B cell (primary cell): ENCODE measurements around the gene P3H4. TPM values are rescaled to one million over a fixed set of nuclear protein-coding genes. Genes with fewer than 3 reads are reported as not detected.

Experiments
- ATAC-seq: fragments of 200-7000 bp; cut with Tn5 transposase; one replicate; pipeline ENCODE4 v1.10.0; 2021; ENCODE audit warnings: low read depth, mild to moderate bottlenecking, moderate number of reproducible peaks, moderate library complexity
- CTCF ChIA-PET: fragments of 350-600 bp; sonication (Branson Sonifier 250); formaldehyde crosslinking; loops from one replicate; lab custom pipeline; 2021; ENCODE audit warnings: antibody characterized with exemption, inconsistent platforms; lab: Charles Lee
- POLR2A ChIA-PET: fragments of 350-600 bp; sonication (Branson Sonifier 250); formaldehyde crosslinking; loops from one replicate; lab custom pipeline; 2021; ENCODE audit warnings: antibody characterized with exemption; lab: Charles Lee
- DNase-seq: peaks from one replicate; pipeline ENCODE4 v3.0.0; 2013
- H2AFZ ChIP-seq: 2 replicates; pipeline ENCODE4 v1.6.1; 2012; ENCODE audit warnings: mild to moderate bottlenecking, low read depth, low read length; ENCODE audit not compliant: insufficient read depth, poor library complexity, severe bottlenecking
- H3K27ac ChIP-seq, 2 donors: 1 replicate in 1 of 2; 2 replicates in 1 of 2; pipeline ENCODE4 v1.5.1; 2012 to 2013; ENCODE audit warnings: low read length in 2 of 2, mild to moderate bottlenecking in 2 of 2, moderate library complexity in 1 of 2
- H3K27me3 ChIP-seq, 4 experiments: fragments of 200-600 bp in 1 of 4; sonication (generic) in 1 of 4; replicated peaks in 1 of 4; 1 replicate in 2 of 4; 2 replicates in 2 of 4; pipeline versions ENCODE4 v1.6.1 to v1.7.0; 2013 to 2016; ENCODE audit warnings: low read length in 3 of 4, mild to moderate bottlenecking in 2 of 4, mixed read lengths in 1 of 4, moderate library complexity in 1 of 4; ENCODE audit not compliant: insufficient read depth in 4 of 4, control insufficient read depth in 3 of 4; ENCODE audit errors: control extremely low read depth in 1 of 4
- H3K36me3 ChIP-seq, 2 experiments: replicated peaks in 1 of 2; 1 replicate in 1 of 2; 2 replicates in 1 of 2; pipeline versions ENCODE4 v1.6.1 to v1.7.1; 2013; ENCODE audit warnings: low read length in 1 of 2; ENCODE audit not compliant: insufficient read depth in 2 of 2, control insufficient read depth in 1 of 2; ENCODE audit errors: control extremely low read depth in 1 of 2, extremely low read depth in 1 of 2
- H3K4me1 ChIP-seq, 2 donors: fragments of 200-600 bp in 1 of 2; sonication (generic) in 1 of 2; 1 replicate in 1 of 2; 2 replicates in 1 of 2; pipeline versions ENCODE4 v1.5.1 to v1.6.1; 2013 to 2017; ENCODE audit warnings: low read length in 2 of 2; ENCODE audit not compliant: control insufficient read depth in 2 of 2, insufficient read depth in 2 of 2
- H3K4me2 ChIP-seq: replicated peaks from 2 replicates; pipeline ENCODE3; 2012; ENCODE audit warnings: mild to moderate bottlenecking, low read depth, low read length; ENCODE audit not compliant: poor library complexity, severe bottlenecking
- H3K4me3 ChIP-seq, 5 experiments: fragments of 200-600 bp in 1 of 5; sonication (generic) in 1 of 5; 1 replicate in 3 of 5; 2 replicates in 2 of 5; pipeline versions ENCODE4 v1.5.1 to v1.7.0; 2011 to 2016; ENCODE audit warnings: low read length in 4 of 5, mild to moderate bottlenecking in 4 of 5, low read depth in 2 of 5, control low read depth in 1 of 5, moderate library complexity in 1 of 5; ENCODE audit not compliant: insufficient read depth in 1 of 5; ENCODE audit errors: control extremely low read depth in 1 of 5, extremely low read depth in 1 of 5
- H3K79me2 ChIP-seq: fragments of 200-600 bp; sonication (generic); one replicate; pipeline ENCODE4 v1.6.0; 2016; ENCODE audit warnings: low read length; ENCODE audit not compliant: control insufficient read depth, insufficient read depth
- H3K9ac ChIP-seq: fragments of 200-600 bp; sonication (generic); 2 replicates; pipeline ENCODE4 v1.6.1; 2017; ENCODE audit warnings: mild to moderate bottlenecking, low read length, moderate library complexity
- H3K9me3 ChIP-seq, 3 donors: one replicate each; pipeline versions ENCODE4 v1.6.1 to v1.7.1; 2013; ENCODE audit warnings: low read length in 2 of 3; ENCODE audit not compliant: control insufficient read depth in 2 of 3, insufficient read depth in 1 of 3; ENCODE audit errors: control extremely low read depth in 1 of 3
- H4K20me1 ChIP-seq: 2 replicates; pipeline ENCODE4 v1.6.0; 2012; ENCODE audit warnings: mild to moderate bottlenecking, low read length; ENCODE audit not compliant: insufficient read depth, control insufficient read depth, poor library complexity, severe bottlenecking
- H3K27ac Mint-ChIP-seq: one replicate; pipeline ENCODE4 v1.8.0; 2021; ENCODE audit warnings: mixed read lengths
- H3K27me3 Mint-ChIP-seq: one replicate; pipeline ENCODE4 v1.8.0; 2021; ENCODE audit warnings: mixed read lengths
- H3K4me1 Mint-ChIP-seq: one replicate; pipeline ENCODE4 v1.8.0; 2021; ENCODE audit warnings: mixed read lengths
- H3K4me3 Mint-ChIP-seq: one replicate; pipeline ENCODE4 v1.8.0; 2021; ENCODE audit warnings: mixed read lengths
- H3K9me3 Mint-ChIP-seq: one replicate; pipeline ENCODE4 v1.8.0; 2022; ENCODE audit warnings: mixed read lengths; ENCODE audit not compliant: insufficient read depth
- EZH2 ChIP-seq: IDR thresholded peaks from 2 replicates; pipeline ENCODE4 v1.6.1; 2012; ENCODE audit warnings: borderline replicate concordance, low read depth, mild to moderate bottlenecking, moderate library complexity, low read length; ENCODE audit not compliant: insufficient read depth, poor library complexity, severe bottlenecking
- WGBS: methylation state at CpG from one replicate; pipeline ENCODE4 v1.1.5; 2013; ENCODE audit warnings: missing lambda C conversion rate; ENCODE audit not compliant: insufficient coverage; 5-methylcytosine and 5-hydroxymethylcytosine counted together
- intact Hi-C: fragments of 100-400 bp; cut with micrococcal nuclease; formaldehyde crosslinking; loops from one replicate; pipeline ENCODE4 v1.10.0; 2022
- polyA plus RNA-seq: library from polyadenylated mRNA; depleted of rRNA; stranded (reverse); fragments of >200 nt; gene quantifications from 2 replicates; pipeline ENCODE4 v1.2.3, GENCODE V29; 2012
- total RNA-seq, 2 donors: library from RNA; stranded (reverse); fragments of 120-200 nt in 1 of 2; gene quantifications; 1 replicate in 1 of 2; 2 replicates in 1 of 2; pipeline versions ENCODE4 v1.2.3 to v1.2.4, GENCODE V29; 2013 to 2022
- TF ChIP-seq, protein P1 (sequence below): fragments of 200-600 bp; IDR thresholded peaks from one replicate; pipeline ENCODE4 v1.8.0; 2022; ENCODE audit warnings: antibody characterized with exemption, mild to moderate bottlenecking

The P3H4 gene
- total and polyA plus RNA-seq, 2 donors (not counting 1 experiment from before 2014, with no cell fraction given) = 1.3 to 2.8 TPM

DNA sequence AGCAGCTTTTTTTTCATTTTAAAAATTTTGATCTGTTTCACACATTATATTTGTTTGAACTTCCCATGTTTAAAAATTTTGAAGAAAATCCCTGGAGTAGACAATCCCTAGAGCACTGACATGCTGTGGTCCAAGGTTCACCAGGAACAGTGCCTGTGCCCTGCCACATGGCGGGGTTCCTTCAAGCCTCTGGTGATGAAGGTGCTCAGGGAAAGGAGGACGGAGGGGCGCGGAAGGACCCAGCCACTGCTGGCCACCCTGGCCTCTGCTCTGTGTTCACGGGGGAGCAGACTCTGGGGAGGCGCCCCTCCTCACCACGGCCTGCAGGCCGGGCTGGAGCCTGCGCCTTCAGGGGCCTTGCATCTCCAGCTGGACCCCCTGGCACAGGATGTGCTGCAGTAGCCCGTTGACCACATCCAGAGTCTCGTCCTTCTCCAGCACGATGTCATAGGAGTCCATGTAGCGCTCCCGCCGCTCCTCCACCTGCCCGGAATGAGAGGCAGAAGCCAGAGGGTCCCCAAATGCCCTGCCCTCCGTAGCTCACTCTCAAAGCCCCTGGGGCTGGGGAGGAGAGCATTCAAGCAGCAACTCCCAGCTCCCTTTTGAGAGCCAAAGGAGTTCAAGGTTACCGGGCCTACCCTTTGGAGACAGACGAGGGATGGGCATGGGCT is 13.6 kb upstream of the P3H4 start:
- no peak for TF ChIP-seq EZH2
- TF ChIP-seq, protein P1, sequence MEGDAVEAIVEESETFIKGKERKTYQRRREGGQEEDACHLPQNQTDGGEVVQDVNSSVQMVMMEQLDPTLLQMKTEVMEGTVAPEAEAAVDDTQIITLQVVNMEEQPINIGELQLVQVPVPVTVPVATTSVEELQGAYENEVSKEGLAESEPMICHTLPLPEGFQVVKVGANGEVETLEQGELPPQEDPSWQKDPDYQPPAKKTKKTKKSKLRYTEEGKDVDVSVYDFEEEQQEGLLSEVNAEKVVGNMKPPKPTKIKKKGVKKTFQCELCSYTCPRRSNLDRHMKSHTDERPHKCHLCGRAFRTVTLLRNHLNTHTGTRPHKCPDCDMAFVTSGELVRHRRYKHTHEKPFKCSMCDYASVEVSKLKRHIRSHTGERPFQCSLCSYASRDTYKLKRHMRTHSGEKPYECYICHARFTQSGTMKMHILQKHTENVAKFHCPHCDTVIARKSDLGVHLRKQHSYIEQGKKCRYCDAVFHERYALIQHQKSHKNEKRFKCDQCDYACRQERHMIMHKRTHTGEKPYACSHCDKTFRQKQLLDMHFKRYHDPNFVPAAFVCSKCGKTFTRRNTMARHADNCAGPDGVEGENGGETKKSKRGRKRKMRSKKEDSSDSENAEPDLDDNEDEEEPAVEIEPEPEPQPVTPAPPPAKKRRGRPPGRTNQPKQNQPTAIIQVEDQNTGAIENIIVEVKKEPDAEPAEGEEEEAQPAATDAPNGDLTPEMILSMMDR = no peak
- WGBS = 96% methylated on average over 18 of the region's 19 CpGs
- peaks cover 0 to 25% of the 10 kb centered on the region in 2 experiments for H3K36me3 ChIP-seq
- Mint-ChIP-seq H3K27me3 (no peaks in the 10 kb centered on the region), H3K4me3 (no peak overlapping the region), H3K27ac (no peak overlapping the region), H3K9me3 (no peaks in the 10 kb centered on the region), H3K4me1 (no peaks in the 10 kb centered on the region)
- H3K27ac ChIP-seq = no peak overlapping the region
- no peak overlapping the region for H3K9ac ChIP-seq
- ChIA-PET CTCF (no interaction called here), POLR2A (no interaction called here)
- ATAC-seq = no peak
- no peaks in the 10 kb centered on the region for H3K27me3 ChIP-seq
- intact Hi-C loops = no loop called here
- no peak overlapping the region for H2AFZ ChIP-seq
- H3K4me2 ChIP-seq = no peak overlapping the region
- no peaks in the 10 kb centered on the region for H3K9me3 ChIP-seq
- H3K79me2 ChIP-seq = no peaks in the 10 kb centered on the region
- H3K4me1 ChIP-seq = no peaks in the 10 kb centered on the region
- no peak overlapping the region for H3K4me3 ChIP-seq
- H4K20me1 ChIP-seq = no peaks in the 10 kb centered on the region
- no peak for DNase-seq

DNA sequence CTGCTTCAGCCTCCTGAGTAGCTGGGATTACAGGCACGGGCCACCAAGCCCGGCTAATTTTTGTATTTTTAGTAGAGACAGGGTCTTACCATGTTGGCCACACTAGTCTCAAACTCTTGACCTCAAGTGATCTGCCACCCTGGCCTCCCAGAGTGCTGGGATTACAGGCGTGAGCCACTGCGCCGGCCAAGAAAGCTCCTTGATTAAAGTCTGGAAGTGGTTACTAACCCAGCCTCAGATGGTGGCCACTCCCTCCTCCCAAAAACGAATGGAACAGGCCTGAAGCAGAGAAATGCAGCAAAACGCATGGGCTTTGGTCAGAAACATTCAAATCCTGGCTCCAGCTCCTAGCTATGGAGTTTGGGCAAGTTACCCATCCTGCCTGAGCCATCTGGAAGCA is 12.3 kb upstream of the P3H4 start:
- no peaks in the 10 kb centered on the region for H3K9me3 ChIP-seq
- no peak overlapping the region for H3K27ac Mint-ChIP-seq
- TF ChIP-seq EZH2 = no peak
- TF ChIP-seq, protein P1 = no peak
- DNase-seq = no peak
- no peak overlapping the region for H3K4me2 ChIP-seq
- H3K4me3 Mint-ChIP-seq = no peak overlapping the region
- H3K9me3 Mint-ChIP-seq = no peaks in the 10 kb centered on the region
- H3K36me3 ChIP-seq = peaks cover 0 to 19% of the 10 kb centered on the region in 2 experiments
- no peak overlapping the region for H2AFZ ChIP-seq
- no peak overlapping the region for H3K4me3 ChIP-seq
- no peaks in the 10 kb centered on the region for H3K4me1 Mint-ChIP-seq
- ChIA-PET POLR2A (no interaction called here), CTCF (no interaction called here)
- H3K79me2 ChIP-seq = no peaks in the 10 kb centered on the region
- H3K27ac ChIP-seq = no peak overlapping the region
- intact Hi-C loops = no loop called here
- no peaks in the 10 kb centered on the region for H4K20me1 ChIP-seq
- no peaks in the 10 kb centered on the region for H3K4me1 ChIP-seq
- no peak for ATAC-seq
- WGBS = 93% methylated on average over 4 of the region's 7 CpGs
- H3K27me3 Mint-ChIP-seq = no peaks in the 10 kb centered on the region
- no peak overlapping the region for H3K9ac ChIP-seq
- H3K27me3 ChIP-seq = no peaks in the 10 kb centered on the region
